Left forelimb (tissue), 1 donor: ENCODE measurements around the gene PHF8.

ENCODE experiments used
- DNase-seq: peaks from one replicate; pipeline ENCODE4 v3.0.0-alpha.2; 2018; ENCODE audit warnings: low spot score

The PHF8 gene

GRCh38 chrX:54012830-54013500 is 31.3 kb downstream of the PHF8 start:
- DNase-seq, result no peak

DNA sequence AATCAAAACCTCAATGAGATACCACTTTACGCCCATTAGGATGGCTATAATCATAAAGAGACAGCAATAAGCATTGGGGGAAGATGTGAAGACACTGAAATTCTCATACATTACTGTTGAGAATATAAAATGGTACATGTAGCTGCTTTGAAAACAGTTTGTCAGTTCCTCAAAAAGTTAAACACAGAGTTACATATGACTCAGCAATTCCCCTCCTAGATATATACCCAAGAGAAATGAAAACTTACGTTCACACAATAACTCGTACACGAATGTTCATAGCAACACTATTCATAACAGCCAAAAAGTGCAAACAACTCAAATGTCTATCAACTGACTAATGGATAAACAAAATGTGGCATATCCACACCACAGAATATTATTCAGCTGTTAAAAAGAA is 36.6 kb downstream of the PHF8 start:
- no peak for DNase-seq

DNA sequence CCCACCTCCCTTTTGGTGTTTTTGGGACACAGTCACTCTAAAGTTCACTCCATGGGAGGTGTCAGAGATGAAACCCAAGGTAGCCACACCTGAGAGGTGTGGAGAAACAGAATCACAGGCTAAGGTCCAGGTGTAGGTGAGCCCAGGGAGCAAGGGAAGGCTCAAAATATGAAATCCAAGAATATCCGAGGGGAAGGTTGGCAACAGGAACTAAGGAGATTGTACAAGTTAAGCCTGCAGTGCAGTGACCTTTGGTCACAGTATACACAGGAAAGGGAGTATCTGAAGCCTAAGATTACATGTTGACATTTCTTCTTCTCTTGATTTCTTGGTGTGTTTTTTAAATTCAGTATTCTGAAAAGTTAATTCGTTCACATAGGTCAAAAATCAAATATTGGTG is 46.5 kb downstream of the PHF8 start:
- DNase-seq, result no peak

- no peak for DNase-seq
These were observed 51.7 kb downstream of the PHF8 start for GRCh38 chrX:53992589-53992988.

- DNase-seq, result no peak
These were observed 54.1 kb downstream of the PHF8 start for GRCh38 chrX:53990171-53990570.

- no peak for DNase-seq
These were observed 59.4 kb downstream of the PHF8 start for GRCh38 chrX:53984895-53985294.

- DNase-seq, result no peak
These were observed 69.7 kb downstream of the PHF8 start for GRCh38 chrX:53974529-53974928.

- no peak for DNase-seq
These were observed 74.7 kb downstream of the PHF8 start for GRCh38 chrX:53969540-53969939.

GRCh38 chrX:53950130-53950733 is 94.0 kb downstream of the PHF8 start:
- no peak for DNase-seq

DNA sequence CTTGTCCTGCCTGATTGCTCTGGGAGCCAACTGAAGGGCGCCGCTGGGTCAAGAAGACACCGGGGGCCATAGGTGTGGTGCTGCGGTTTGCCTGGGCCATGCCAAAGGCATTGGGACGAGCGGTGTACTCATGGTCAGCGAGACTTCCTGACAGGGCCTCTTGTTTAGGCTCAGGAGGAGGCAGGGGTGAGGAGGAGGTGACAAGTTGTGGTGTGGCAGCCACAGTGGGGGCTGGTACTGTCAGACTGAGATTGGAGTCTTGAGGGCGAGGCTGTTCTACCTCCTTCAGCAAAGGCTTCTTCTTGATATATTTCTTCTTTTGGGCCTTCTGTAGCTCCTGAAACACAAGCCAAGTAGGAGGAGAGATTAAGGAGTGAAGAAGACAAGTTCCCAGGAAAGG is 104.1 kb downstream of the PHF8 start:
- no peak for DNase-seq

- no peak for DNase-seq
These were observed 105.1 kb downstream of the PHF8 start for GRCh38 chrX:53939127-53939526.

DNA sequence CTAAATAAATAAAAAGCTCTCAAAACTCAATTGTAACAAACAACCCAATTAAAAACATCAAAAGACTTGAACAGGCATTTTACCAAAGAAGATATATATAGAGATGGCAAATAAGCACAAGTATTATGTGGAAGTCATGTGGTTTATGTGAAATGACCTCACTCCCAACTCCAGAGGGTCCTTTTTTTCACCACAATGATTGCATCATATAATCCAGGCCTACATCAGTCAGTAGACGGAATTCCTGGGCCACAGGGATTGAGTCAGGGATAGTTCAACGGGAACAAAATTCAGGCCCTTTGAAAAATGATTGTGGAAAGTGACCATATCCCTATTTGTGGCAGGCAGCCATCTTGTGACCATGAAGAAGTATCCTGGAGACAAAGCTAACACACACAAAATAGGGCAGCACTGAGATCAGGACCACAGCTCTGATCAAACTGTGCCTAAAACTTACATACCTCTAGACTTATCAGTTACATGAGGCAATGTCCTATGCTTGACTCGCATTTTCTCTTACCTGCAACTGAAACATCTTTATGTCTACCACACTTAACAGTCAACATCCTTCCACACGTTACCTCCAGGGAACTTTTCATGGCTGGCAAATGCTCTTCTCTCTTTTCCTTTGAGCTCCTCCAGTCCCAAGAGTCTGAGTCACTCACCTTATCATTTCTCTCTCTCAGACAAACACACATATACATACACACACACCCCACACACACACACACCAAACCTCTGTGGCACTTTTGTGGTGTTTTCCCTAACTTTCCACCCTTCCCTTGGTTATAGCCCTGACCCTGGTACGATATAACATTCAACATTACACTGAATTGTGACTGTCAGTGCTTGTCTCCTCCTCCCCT is 113.5 kb downstream of the PHF8 start:
- no peak for DNase-seq

GRCh38 chrX:53926030-53926429 is 118.2 kb downstream of the PHF8 start:
- no peak for DNase-seq

DNA sequence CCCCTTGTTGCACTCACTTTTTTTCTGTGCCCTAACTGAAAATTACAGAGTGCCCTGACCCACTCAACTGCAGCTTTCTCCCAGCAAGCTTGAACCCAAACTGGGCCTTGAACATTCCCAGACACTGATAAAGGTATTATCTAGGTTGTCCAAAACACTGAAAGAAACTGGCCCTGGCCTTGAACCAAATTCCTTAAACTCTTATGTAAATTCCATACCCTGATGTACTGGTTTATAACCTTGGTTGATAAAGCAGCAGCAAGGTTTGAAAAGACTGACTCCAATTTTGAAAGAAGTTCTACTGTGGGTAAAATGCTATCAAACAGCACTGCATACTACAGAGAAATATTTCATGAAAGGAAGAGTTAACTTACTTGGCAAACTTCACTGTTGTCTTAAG is 125.6 kb downstream of the PHF8 start:
- no peak for DNase-seq

DNA sequence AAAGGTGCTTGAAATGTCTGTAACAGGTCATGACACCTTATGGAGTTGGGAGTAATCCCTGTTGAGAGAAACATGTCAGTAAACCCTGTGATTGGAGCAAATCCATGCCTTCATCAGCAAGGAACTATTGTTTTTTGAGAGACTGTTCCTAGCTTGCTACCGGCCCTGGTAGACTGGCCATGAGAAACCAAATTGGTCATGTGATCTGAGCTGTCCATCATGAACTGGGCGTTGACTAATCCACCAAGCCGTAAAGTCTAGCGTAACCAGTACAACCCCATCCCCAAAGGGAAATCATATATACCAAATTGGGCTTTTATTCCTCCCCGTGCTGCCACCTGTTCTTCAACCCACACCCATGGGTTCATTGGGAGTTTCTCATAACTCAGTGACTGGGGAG is 143.7 kb downstream of the PHF8 start:
- DNase-seq, result no peak

GRCh38 chrX:53895270-53895669 is 149.0 kb downstream of the PHF8 start:
- DNase-seq, result no peak
